HepG2 (cell line): ENCODE measurements around the gene ZBTB47. TPM values are rescaled to one million over a fixed set of nuclear protein-coding genes. Genes with fewer than 3 reads are reported as not detected.

Experiments
- ATAC-seq: fragments of 200-7000 bp; cut with Tn5 transposase; 3 replicates; pipeline ENCODE4 v1.9.1; 2020; ENCODE audit warnings: mild to moderate bottlenecking, moderate library complexity
- BruUV-seq: library from RNA; stranded (reverse); fragments of 400-500 nt; replicated peaks from 2 replicates; lab custom pipeline; 2021; lab: Mats Ljungman, UMichigan
- CTCF ChIA-PET: fragments of 300-600 bp; formaldehyde crosslinking; extraction: SDS; loops from one replicate; lab custom pipeline; 2021; ENCODE audit warnings: low total read pairs, inconsistent platforms, low intra/inter-chr PET ratio; lab: Yijun Ruan, JAX
- POLR2A ChIA-PET: fragments of 350-600 bp; sonication (Branson Sonifier 250); formaldehyde crosslinking; loops from one replicate; lab custom pipeline; 2020; ENCODE audit warnings: antibody characterized with exemption, inconsistent platforms; lab: Yijun Ruan, JAX
- DNase-seq: peaks from one replicate; pipeline ENCODE4 v3.0.0-alpha.2; 2015; ENCODE audit warnings: low spot score
- FAIRE-seq: peaks from 3 replicates; lab custom pipeline; 2011; peaks lifted over from hg19 to GRCh38; lab: Jason Lieb, UNC
- H2AFZ ChIP-seq: one replicate; pipeline ENCODE4 v1.6.1; 2011; ENCODE audit warnings: low read length, inconsistent platforms
- H3K27ac ChIP-seq: fragments of 300-600 bp; 3 replicates; pipeline ENCODE4 v1.8.0; 2011; ENCODE audit warnings: mixed run types, mild to moderate bottlenecking, mixed read lengths, low read length, inconsistent platforms; ENCODE audit not compliant: insufficient read depth; ENCODE audit errors: extremely low read length
- H3K27me3 ChIP-seq, 2 experiments: fragments of 200-600 bp in 1 of 2; 2 replicates in 1 of 2; 3 replicates in 1 of 2; pipeline versions ENCODE4 v1.6.0 to v1.8.0; 2011; ENCODE audit warnings: low read length in 2 of 2, mild to moderate bottlenecking in 2 of 2, moderate library complexity in 2 of 2, inconsistent platforms in 1 of 2; ENCODE audit not compliant: insufficient read depth in 2 of 2, control insufficient read depth in 1 of 2
- H3K36me3 ChIP-seq, 2 experiments: fragments of 200-600 bp in 1 of 2; replicated peaks in 1 of 2; 2 replicates in 1 of 2; 3 replicates in 1 of 2; pipeline versions ENCODE4 v1.5.1 to v1.8.0; 2011; ENCODE audit warnings: low read length in 2 of 2, inconsistent platforms in 1 of 2; ENCODE audit not compliant: insufficient read depth in 2 of 2, control insufficient read depth in 1 of 2
- H3K4me1 ChIP-seq: 2 replicates; pipeline ENCODE4 v1.5.1; 2012; ENCODE audit warnings: low read length, inconsistent platforms; ENCODE audit not compliant: insufficient read depth
- H3K4me2 ChIP-seq: 2 replicates; pipeline ENCODE4 v1.6.0; 2011; ENCODE audit warnings: low read depth, low read length, inconsistent platforms
- H3K4me3 ChIP-seq, 3 experiments: fragments of 200-600 bp in 1 of 3; sonication (generic), shearing (Covaris generic) in 1 of 3; replicated peaks in 1 of 3; 2 replicates each; pipeline ENCODE4 v1.5.1; 2011 to 2016; ENCODE audit warnings: low read length in 3 of 3, inconsistent platforms in 2 of 3, low read depth in 2 of 3, mild to moderate bottlenecking in 2 of 3, control low read depth in 1 of 3, mixed read lengths in 1 of 3; ENCODE audit not compliant: insufficient read depth in 1 of 3
- H3K79me2 ChIP-seq: one replicate; pipeline ENCODE4 v1.6.1; 2011; ENCODE audit warnings: low read length, inconsistent platforms; ENCODE audit not compliant: insufficient read depth
- H3K9ac ChIP-seq: 2 replicates; pipeline ENCODE4 v1.6.0; 2011; ENCODE audit warnings: mild to moderate bottlenecking, low read depth, low read length, inconsistent platforms; ENCODE audit not compliant: insufficient read depth
- H3K9me3 ChIP-seq: 2 replicates; pipeline ENCODE4 v1.5.1; 2012; ENCODE audit warnings: mild to moderate bottlenecking, low read length
- H4K20me1 ChIP-seq: 2 replicates; pipeline ENCODE4 v1.6.0; 2011; ENCODE audit warnings: inconsistent platforms, mild to moderate bottlenecking, low read length, moderate library complexity; ENCODE audit not compliant: insufficient read depth
- GFI1 ChIP-seq: sonication (generic); formaldehyde crosslinking; IDR thresholded peaks from 2 replicates; pipeline ENCODE4 v1.5.0; 2020; ENCODE audit warnings: missing genetic modification reagents, mild to moderate bottlenecking, borderline replicate concordance
- IRF9 ChIP-seq: sonication (generic); formaldehyde crosslinking; IDR thresholded peaks from 2 replicates; pipeline ENCODE4 v1.8.0; 2022; ENCODE audit warnings: missing genetic modification reagents, mild to moderate bottlenecking, borderline replicate concordance
- KDM2A ChIP-seq: sonication (generic); formaldehyde crosslinking; IDR thresholded peaks from 2 replicates; pipeline ENCODE4 v1.4.0; 2020; ENCODE audit warnings: low read depth, missing genetic modification reagents, borderline replicate concordance
- ZBTB1 ChIP-seq: sonication (generic); formaldehyde crosslinking; IDR thresholded peaks from 2 replicates; pipeline ENCODE4 v1.4.0; 2020; ENCODE audit warnings: missing genetic modification reagents, borderline replicate concordance
- ZFYVE20 ChIP-seq: sonication (generic); formaldehyde crosslinking; IDR thresholded peaks from 2 replicates; pipeline ENCODE4 v1.8.0; 2023; ENCODE audit warnings: low read depth, mild to moderate bottlenecking, moderate library complexity, missing genetic modification reagents, borderline replicate concordance
- ZNF776 ChIP-seq: sonication (generic); formaldehyde crosslinking; IDR thresholded peaks from 2 replicates; pipeline ENCODE4 v1.4.0; 2020; ENCODE audit warnings: mild to moderate bottlenecking, missing genetic modification reagents
- WGBS: methylation state at CpG from one replicate; pipeline ENCODE4 v1.1.6; 2017; ENCODE audit warnings: low lambda C conversion rate; 5-methylcytosine and 5-hydroxymethylcytosine counted together
- in situ Hi-C: cut with HindIII; loops from 2 replicates; pipeline ENCODE4 v1.10.0; 2017; ENCODE audit warnings: low pct_unique_long_range_greater_than_20kb; ENCODE audit not compliant: extremely low pct_ligation_motif_present
- intact Hi-C: fragments of 100-400 bp; cut with micrococcal nuclease; formaldehyde crosslinking; loops from one replicate; pipeline ENCODE4 v1.10.0; 2022; ENCODE audit not compliant: unreplicated experiment
- polyA plus RNA-seq, 8 experiments: library from polyadenylated mRNA; depleted of rRNA in 3 of 8; stranded (reverse) in 7 of 8; unstranded in 1 of 8; fragments of >200 nt; fragmentation: Illumina TruSeq in 4 of 8; extraction: Trizol in 4 of 8; gene quantifications; 2 replicates each; pipeline versions ENCODE4 v1.2.1 to v1.2.3, GENCODE V29; 2011 to 2016; ENCODE audit warnings: low read depth in 4 of 8, missing spikeins in 1 of 8, mixed read lengths in 1 of 8; ENCODE audit not compliant: insufficient read depth in 1 of 8
- total RNA-seq, 5 experiments: library from RNA; depleted of rRNA; stranded (reverse); fragments of >200 nt; fragmentation: Illumina TruSeq; extraction: Trizol; gene quantifications; 2 replicates each; pipeline ENCODE4 v1.2.3, GENCODE V29; 2016; ENCODE audit warnings: low read depth in 1 of 5

The ZBTB47 gene
- total and polyA plus RNA-seq, 2 of the 13 experiments (the other 11 are each of a cell fraction or from before 2014, with no cell fraction given): 1.5 to 3.1 TPM

- Histone ChIP-seq H3K36me3 (peaks cover 10 to 27% of the 10 kb centered on the region in 2 experiments; a peak in 4 of 5 replicates), H3K9me3 (no peaks in the 10 kb centered on the region), H3K9ac (no peak overlapping the region), H3K4me1 (peaks cover 28% of the 10 kb centered on the region), H3K27me3 (no peaks in the 10 kb centered on the region), H3K4me2 (no peak overlapping the region), H3K79me2 (peaks cover 7% of the 10 kb centered on the region), H2AFZ (no peak overlapping the region), H4K20me1 (no peaks in the 10 kb centered on the region), H3K4me3 (no peak overlapping the region), H3K27ac (no peak overlapping the region)
- no peak for FAIRE-seq
- no peak for ATAC-seq
- BruUV-seq: no TSS peak
- DNase-seq: no peak
- TF ChIP-seq ZNF776 (CRISPR knock-in tag) (no peak), ZFYVE20 (CRISPR knock-in tag) (no peak), ZBTB1 (CRISPR knock-in tag) (no peak), IRF9 (CRISPR knock-in tag) (no peak), GFI1 (CRISPR knock-in tag) (no peak), KDM2A (CRISPR knock-in tag) (0 out of 2 replicates have a peak, but pooled peaks have one; percentile 4)
- 87% methylated on average over 3 of the region's 4 CpGs for WGBS
- POLR2A ChIA-PET: interaction anchor here (0.7 kb wide), 1 partner anchor 59 kb away, joined by 3 read pairs; the partner anchor contains the start of gene SS18L2
- in situ Hi-C loops: loop anchor here (5.0 kb wide), 1 partner anchor 98 kb away; no protein-coding TSS in a partner anchor
- CTCF ChIA-PET: no interaction called here
- intact Hi-C loops: loop anchor here (5.0 kb wide), 3 partner anchors 83 to 183 kb away; no protein-coding TSS in a partner anchor
Observed at GRCh38 chr3:42649783-42650182, 3.7 kb upstream of the ZBTB47 start.
